Spleen (tissue), 11 donors: ENCODE results near the gene NDST3. TPM values are rescaled to one million over a fixed set of nuclear protein-coding genes. Genes with fewer than 3 reads are reported as not detected.
A peak's percentile ranks its signal among the peaks of the same experiment; 100 is the strongest.
"Not testable (repeated sequence)": the region's sequence is repeated elsewhere in the genome, so short reads cannot be mapped to it uniquely, and the experiment has no call there.

ENCODE experiments used
- DNase-seq: peaks from one replicate; pipeline ENCODE4 v3.0.0-alpha.2; 2020
- H3K27ac ChIP-seq, 8 donors: fragments of 200-600 bp; sonication (generic) in 7 of 8; 1 replicate in 4 of 8; 2 replicates in 4 of 8; pipeline versions ENCODE4 v1.5.0 to v1.8.0; 2016 to 2021; ENCODE audit warnings: inconsistent platforms in 4 of 8, mild to moderate bottlenecking in 4 of 8, moderate library complexity in 1 of 8
- H3K27me3 ChIP-seq, 7 donors: fragments of 200-600 bp; sonication (generic) in 6 of 7; replicated peaks in 1 of 7; 1 replicate in 4 of 7; 2 replicates in 3 of 7; pipeline versions ENCODE4 v1.5.0 to v1.8.0; 2016 to 2021; ENCODE audit warnings: inconsistent platforms in 3 of 7, mild to moderate bottlenecking in 1 of 7
- H3K36me3 ChIP-seq, 6 donors: fragments of 200-600 bp; sonication (generic) in 5 of 6; 1 replicate in 4 of 6; 2 replicates in 2 of 6; pipeline versions ENCODE4 v1.5.0 to v1.8.0; 2016 to 2021; ENCODE audit warnings: inconsistent platforms in 2 of 6
- H3K4me1 ChIP-seq, 6 donors: fragments of 200-600 bp; sonication (generic) in 5 of 6; 1 replicate in 3 of 6; 2 replicates in 3 of 6; pipeline versions ENCODE4 v1.5.0 to v1.8.0; 2016 to 2021; ENCODE audit warnings: inconsistent platforms in 3 of 6
- H3K4me3 ChIP-seq, 8 donors: fragments of 200-600 bp; sonication (generic) in 7 of 8; 1 replicate in 4 of 8; 2 replicates in 4 of 8; pipeline versions ENCODE4 v1.5.0 to v1.8.0; 2016 to 2021; ENCODE audit warnings: inconsistent platforms in 4 of 8, mild to moderate bottlenecking in 4 of 8, moderate library complexity in 2 of 8
- H3K9me3 ChIP-seq, 8 donors: fragments of 200-600 bp; sonication (generic) in 7 of 8; 1 replicate in 4 of 8; 2 replicates in 4 of 8; pipeline versions ENCODE4 v1.5.0 to v1.8.0; 2016 to 2021; ENCODE audit warnings: inconsistent platforms in 4 of 8
- POLR2A ChIP-seq, 3 donors: fragments of 450-650 bp; IDR thresholded peaks; one replicate each; pipeline ENCODE4 v1.5.1; 2017; ENCODE audit warnings: antibody characterized with exemption in 3 of 3, mild to moderate bottlenecking in 1 of 3
- POLR2AphosphoS5 ChIP-seq, 3 donors: sonication (generic); formaldehyde crosslinking; IDR thresholded peaks; one replicate each; pipeline ENCODE4 v1.5.1; 2017; ENCODE audit warnings: antibody characterized with exemption in 3 of 3
- WGBS, 5 donors: extraction: QIAGEN DNeasy Blood & Tissue Kit in 3 of 5; methylation state at CpG; one replicate each; pipeline versions ENCODE4 v1.1.5 to v1.1.7; 2013 to 2018; 5-methylcytosine and 5-hydroxymethylcytosine counted together
- intact Hi-C: fragments of 100-400 bp; cut with DNase I; formaldehyde crosslinking; loops from one replicate; pipeline ENCODE4 v1.15.0; 2023; ENCODE audit warnings: low total_unique reads
- polyA plus RNA-seq, 3 donors: library from polyadenylated mRNA; stranded (reverse); fragments of 200-250 nt; gene quantifications; one replicate each; pipeline ENCODE4 v1.2.1, GENCODE V29; 2013
- total RNA-seq, 7 donors: library from RNA; depleted of rRNA in 3 of 7; stranded (reverse); fragments of >200 nt in 3 of 7; fragmentation: NEBNext Ultra II Directional in 4 of 7; extraction: Animal tissue kit (Norgen Biotek cat#: 25700) in 4 of 7; gene quantifications; one replicate each; pipeline versions ENCODE4 v1.1.0 to v1.2.1, GENCODE V29; 2016 to 2021
- TF ChIP-seq, protein P1 (sequence below), 11 experiments: fragments of 200-600 bp in 7 of 11; fragments of 450-650 bp in 4 of 11; sonication (generic) in 4 of 11; IDR thresholded peaks in 8 of 11; conservative IDR thresholded peaks in 3 of 11; 1 replicate in 7 of 11; 2 replicates in 4 of 11; pipeline versions ENCODE4 v1.4.0 to v1.8.0; 2016 to 2021; ENCODE audit warnings: antibody characterized with exemption in 11 of 11, inconsistent platforms in 4 of 11, mild to moderate bottlenecking in 1 of 11
- donor health status: healthy with polysubstance abuse.
- donor health status: DM: no; HTN: no; CAD: no; lungs with moderate emphysema.
- donor health status: DM: no; HTN: no; CAD: no.
- donor health status: Bipolar disorder and iron deficiency.
- donor health status: healthy.
- donor health status: DM: no; HTN: no; CAD: no.
- donor health status: DM: yes; HTN: yes; CAD: no.

NDST3 gene
- total and polyA plus RNA-seq, 10 donors, result 0.24 to 21.9 (median 5.7) TPM

DNA sequence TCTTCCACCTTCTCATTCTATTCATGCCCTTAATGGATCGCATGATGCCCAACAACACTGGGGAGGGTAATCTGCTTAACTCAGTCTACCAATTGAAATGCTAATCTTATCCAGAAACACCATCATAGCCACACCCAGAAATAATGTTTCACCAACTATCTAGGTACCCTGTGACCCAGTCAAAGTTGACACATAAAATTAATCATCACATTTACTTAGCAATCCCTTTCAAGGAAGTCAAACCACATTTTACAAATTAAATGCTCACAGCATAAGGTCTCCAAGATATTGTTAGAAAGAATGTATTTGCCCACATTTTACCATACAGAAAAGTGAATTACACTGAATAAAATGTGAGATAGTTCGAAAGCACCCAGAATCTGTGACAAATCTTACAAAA is 226.0 kb downstream of the NDST3 start:
- WGBS, 5 donors, result 87 to 100% (median 93%) methylated on average over 2 of the region's 2 CpGs
- no peak overlapping the region for H3K4me3 ChIP-seq
- no peaks in the 10 kb centered on the region for H3K9me3 ChIP-seq
- no peak for DNase-seq
- peaks cover 0 to 3% (median 0%) of the 10 kb centered on the region in 6 donors for H3K4me1 ChIP-seq
- H3K36me3 ChIP-seq, result no peaks in the 10 kb centered on the region
- intact Hi-C loops, result no loop called here
- H3K27me3 ChIP-seq, result peaks cover 0 to 11% (median 1%) of the 10 kb centered on the region in 7 donors
- TF ChIP-seq POLR2AphosphoS5 (IDR thresholded peaks at IDR 0.05) (no peak), POLR2A (IDR thresholded peaks at IDR 0.05) (no peak)
- TF ChIP-seq, protein P1, sequence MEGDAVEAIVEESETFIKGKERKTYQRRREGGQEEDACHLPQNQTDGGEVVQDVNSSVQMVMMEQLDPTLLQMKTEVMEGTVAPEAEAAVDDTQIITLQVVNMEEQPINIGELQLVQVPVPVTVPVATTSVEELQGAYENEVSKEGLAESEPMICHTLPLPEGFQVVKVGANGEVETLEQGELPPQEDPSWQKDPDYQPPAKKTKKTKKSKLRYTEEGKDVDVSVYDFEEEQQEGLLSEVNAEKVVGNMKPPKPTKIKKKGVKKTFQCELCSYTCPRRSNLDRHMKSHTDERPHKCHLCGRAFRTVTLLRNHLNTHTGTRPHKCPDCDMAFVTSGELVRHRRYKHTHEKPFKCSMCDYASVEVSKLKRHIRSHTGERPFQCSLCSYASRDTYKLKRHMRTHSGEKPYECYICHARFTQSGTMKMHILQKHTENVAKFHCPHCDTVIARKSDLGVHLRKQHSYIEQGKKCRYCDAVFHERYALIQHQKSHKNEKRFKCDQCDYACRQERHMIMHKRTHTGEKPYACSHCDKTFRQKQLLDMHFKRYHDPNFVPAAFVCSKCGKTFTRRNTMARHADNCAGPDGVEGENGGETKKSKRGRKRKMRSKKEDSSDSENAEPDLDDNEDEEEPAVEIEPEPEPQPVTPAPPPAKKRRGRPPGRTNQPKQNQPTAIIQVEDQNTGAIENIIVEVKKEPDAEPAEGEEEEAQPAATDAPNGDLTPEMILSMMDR (IDR thresholded peaks at IDR 0.05 in 8 of 11, conservative IDR thresholded peaks at IDR 0.05 in 3 of 11), result no peak
- no peak overlapping the region for H3K27ac ChIP-seq

DNA sequence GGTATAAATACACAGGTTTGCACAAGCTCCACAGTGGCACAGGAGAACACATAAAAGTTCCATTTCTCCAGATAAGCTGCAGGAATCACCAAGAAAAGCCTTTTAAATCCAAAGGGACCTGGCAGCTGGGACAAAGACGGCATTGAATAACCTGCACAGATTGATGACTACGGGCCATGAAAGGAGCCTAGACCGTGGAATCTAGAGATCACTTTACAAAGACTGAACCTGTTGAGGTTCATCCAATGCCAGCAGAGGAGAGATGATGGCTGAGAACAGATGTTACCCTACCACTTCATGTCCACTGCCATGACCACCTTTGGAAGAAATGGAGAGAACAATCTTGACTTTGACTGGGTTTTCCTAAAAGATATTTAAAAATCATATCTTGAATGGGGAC is 229.8 kb downstream of the NDST3 start:
- H3K27ac ChIP-seq, result no peak overlapping the region
- TF ChIP-seq, protein P1 (IDR thresholded peaks at IDR 0.05 in 8 of 11, conservative IDR thresholded peaks at IDR 0.05 in 3 of 11), result no peak
- TF ChIP-seq POLR2A (IDR thresholded peaks at IDR 0.05), result no peak
- TF ChIP-seq POLR2AphosphoS5 (IDR thresholded peaks at IDR 0.05), result no peak
- H3K36me3 ChIP-seq, result no peaks in the 10 kb centered on the region
- 91 to 99% (median 96%) methylated on average over 3 of the region's 3 CpGs for WGBS, 5 donors
- H3K4me3 ChIP-seq, result no peak overlapping the region
- intact Hi-C loops, result no loop called here
- H3K4me1 ChIP-seq, result peaks cover 0 to 8% (median 0%) of the 10 kb centered on the region in 6 donors
- no peak for DNase-seq
- peaks cover 0 to 17% (median 6%) of the 10 kb centered on the region in 7 donors for H3K27me3 ChIP-seq
- H3K9me3 ChIP-seq, result no peaks in the 10 kb centered on the region

DNA sequence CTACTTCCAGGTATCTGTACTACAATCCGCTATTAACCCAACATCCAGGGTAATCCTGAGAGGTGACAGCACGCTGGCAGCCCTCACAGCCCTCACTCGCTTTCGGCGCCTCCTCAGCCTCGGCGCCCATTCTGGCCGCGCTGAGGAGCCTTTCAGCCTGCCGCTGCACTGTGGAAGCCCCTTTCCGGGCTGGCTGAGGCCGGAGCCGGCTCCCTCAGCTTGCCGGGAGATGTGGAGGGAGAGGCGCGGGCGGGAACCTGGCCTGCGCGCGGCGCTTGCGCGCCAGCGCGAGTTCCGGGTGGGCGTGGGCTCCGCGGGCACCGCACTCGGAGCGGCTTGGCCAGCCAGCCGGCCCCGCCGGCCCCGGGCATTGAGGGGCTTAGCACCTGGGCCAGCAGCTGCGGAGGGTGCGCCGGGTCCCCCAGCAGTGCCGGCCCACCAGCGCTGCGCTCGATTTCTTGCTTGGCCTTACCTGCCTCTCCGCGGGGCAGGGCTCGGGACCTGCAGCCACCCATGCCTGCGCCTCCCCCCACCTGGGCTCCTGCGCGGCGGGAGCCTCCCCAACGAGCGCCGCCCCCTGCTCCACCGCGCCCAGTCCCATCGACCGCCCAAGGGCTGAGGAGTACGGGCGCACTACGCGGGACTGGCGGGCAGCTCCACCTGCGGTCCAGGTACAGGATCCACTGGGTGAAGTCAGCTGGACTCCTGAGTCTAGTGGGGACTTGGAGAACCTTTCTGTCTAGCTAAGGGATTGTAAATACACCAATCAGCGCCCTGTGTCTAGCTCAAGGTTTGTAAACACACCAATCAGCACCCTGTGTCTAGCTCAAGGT is 231.2 kb downstream of the NDST3 start:
- intact Hi-C loops, result no loop called here
- WGBS, 5 donors, result 18 to 41% (median 24%) methylated on average over 49 to 64 of the region's 64 CpGs
- peaks cover 0 to 17% (median 6%) of the 10 kb centered on the region in 7 donors for H3K27me3 ChIP-seq
- H3K9me3 ChIP-seq, result no peaks in the 10 kb centered on the region
- peak; percentile 74 for DNase-seq
- no peak overlapping the region for H3K27ac ChIP-seq
- TF ChIP-seq POLR2AphosphoS5 (IDR thresholded peaks at IDR 0.05) (no peak), POLR2A (IDR thresholded peaks at IDR 0.05) (no peak)
- TF ChIP-seq, protein P1 (IDR thresholded peaks at IDR 0.05 in 8 of 11, conservative IDR thresholded peaks at IDR 0.05 in 3 of 11), result no peak
- H3K4me1 ChIP-seq, result peaks cover 0 to 8% (median 0%) of the 10 kb centered on the region in 6 donors
- peak overlapping the region; percentile 14 to 71 (median 40) for H3K4me3 ChIP-seq
- H3K36me3 ChIP-seq, result no peaks in the 10 kb centered on the region

DNA sequence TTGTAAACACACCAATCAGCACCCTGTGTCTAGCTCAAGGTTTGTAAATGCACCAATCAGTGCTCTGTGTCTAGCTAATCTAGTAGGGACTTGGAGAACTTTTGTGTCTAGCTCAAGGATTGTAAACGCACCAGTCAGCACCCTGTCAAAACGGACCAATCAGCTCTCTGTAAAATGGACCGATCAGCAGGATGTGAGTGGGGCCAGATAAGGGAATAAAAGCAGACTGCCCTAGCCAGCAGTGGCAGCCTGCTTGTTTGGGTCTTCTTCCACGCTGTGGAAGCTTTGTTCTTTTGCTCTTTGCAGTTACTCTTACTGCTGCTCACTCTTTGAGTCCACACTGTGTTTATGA is 231.8 kb downstream of the NDST3 start:
- intact Hi-C loops, H3K36me3 ChIP-seq, H3K27ac ChIP-seq, DNase-seq, H3K4me1 ChIP-seq, H3K9me3 ChIP-seq: not testable (repeated sequence)
- 86 to 92% (median 89%) methylated on average over 4 of the region's 4 CpGs for WGBS, 5 donors
- peak overlapping the region in 1 of 8 donors; percentile 71 for H3K4me3 ChIP-seq
- peaks cover 0 to 17% (median 6%) of the 10 kb centered on the region in 7 donors for H3K27me3 ChIP-seq
